Measurements from ENCODE around the gene CREM.
A peak's percentile ranks its signal among the peaks of the same experiment; 100 is the strongest.
"Not testable (repeated sequence)": the region's sequence is repeated elsewhere in the genome, so short reads cannot be mapped to it uniquely, and the experiment has no call there.

CREM gene

GRCh38 chr10:35126530-35127288 lies at the start of gene CREM:
Gene CREM (plus strand): TSS chr10:35126846. CDS start chr10:35137836, 10,990 bp downstream.
- DNase-seq (ENCODE audit: low read depth in 1 of 2, low spot score in 1 of 2) = peak; percentile 99 to 100

- DNase-seq (ENCODE audit: low read depth in 1 of 2, low spot score in 1 of 2) = no peak
Observed at GRCh38 chr10:35079265-35079664, 47.4 kb upstream of the CREM start.

- DNase-seq (ENCODE audit: low read depth in 1 of 2, low spot score in 1 of 2) = no peak
Observed at GRCh38 chr10:35079763-35080162, 46.9 kb upstream of the CREM start.

GRCh38 chr10:35080261-35080660 lies 46.4 kb upstream of the CREM start:
- not testable (repeated sequence) for DNase-seq (ENCODE audit: low read depth in 1 of 2, low spot score in 1 of 2)

GRCh38 chr10:35083242-35083641 lies 43.4 kb upstream of the CREM start:
- no peak for DNase-seq (ENCODE audit: low read depth in 1 of 2, low spot score in 1 of 2)

- DNase-seq (ENCODE audit: low read depth in 1 of 2, low spot score in 1 of 2) = peak in 1 of 2 donors; percentile 6
Observed at GRCh38 chr10:35089611-35090161, 37.0 kb upstream of the CREM start.

GRCh38 chr10:35090162-35090954 lies 36.3 kb upstream of the CREM start, which contains the start of gene CUL2:
Gene CUL2 (minus strand): TSS chr10:35090341. CDS start chr10:35071317, 19,024 bp downstream.
- peak; percentile 88 to 91 for DNase-seq (ENCODE audit: low read depth in 1 of 2, low spot score in 1 of 2)

- no peak for DNase-seq (ENCODE audit: low read depth in 1 of 2, low spot score in 1 of 2)
Observed at GRCh38 chr10:35091994-35092790, 34.5 kb upstream of the CREM start.

GRCh38 chr10:35092851-35093250 lies 33.8 kb upstream of the CREM start:
- DNase-seq (ENCODE audit: low read depth in 1 of 2, low spot score in 1 of 2) = no peak

GRCh38 chr10:35096312-35096711 lies 30.3 kb upstream of the CREM start:
- DNase-seq (ENCODE audit: low read depth in 1 of 2, low spot score in 1 of 2) = no peak

- no peak for DNase-seq (ENCODE audit: low read depth in 1 of 2, low spot score in 1 of 2)
Observed at GRCh38 chr10:35097510-35097909, 29.1 kb upstream of the CREM start.

- DNase-seq (ENCODE audit: low read depth in 1 of 2, low spot score in 1 of 2) = no peak
Observed at GRCh38 chr10:35103882-35104281, 22.8 kb upstream of the CREM start.

GRCh38 chr10:35112571-35112970 lies 14.1 kb upstream of the CREM start:
- DNase-seq (ENCODE audit: low read depth in 1 of 2, low spot score in 1 of 2) = no peak

GRCh38 chr10:35119378-35119777 lies 7.3 kb upstream of the CREM start:
- DNase-seq (ENCODE audit: low read depth in 1 of 2, low spot score in 1 of 2) = no peak

- DNase-seq (ENCODE audit: low read depth in 1 of 2, low spot score in 1 of 2) = no peak
Observed at GRCh38 chr10:35124540-35124939, 2.1 kb upstream of the CREM start.

GRCh38 chr10:35126062-35126529 lies 550 bp upstream of the CREM start:
- no peak for DNase-seq (ENCODE audit: low read depth in 1 of 2, low spot score in 1 of 2)

- peak; percentile 40 to 55 for DNase-seq (ENCODE audit: low read depth in 1 of 2, low spot score in 1 of 2)
Observed at GRCh38 chr10:35127289-35127891, 744 bp downstream of the CREM start.

GRCh38 chr10:35129185-35129674 lies 2.6 kb downstream of the CREM start:
- DNase-seq (ENCODE audit: low read depth in 1 of 2, low spot score in 1 of 2) = no peak

GRCh38 chr10:35130663-35131062 lies 4.0 kb downstream of the CREM start:
- DNase-seq (ENCODE audit: low read depth in 1 of 2, low spot score in 1 of 2) = no peak

GRCh38 chr10:35132727-35133126 lies 6.1 kb downstream of the CREM start:
- DNase-seq (ENCODE audit: low read depth in 1 of 2, low spot score in 1 of 2) = no peak
